HG02943 (cell line): ENCODE results near the gene ZBTB33.

Experiments
- ATAC-seq: cut with Tn5 transposase; IDR thresholded peaks from one replicate; pipeline ENCODE4 v1.9.1; 2021; ENCODE audit warnings: mild to moderate bottlenecking, low read depth, moderate library complexity; ENCODE audit not compliant: unreplicated experiment

The ZBTB33 gene, protein sequence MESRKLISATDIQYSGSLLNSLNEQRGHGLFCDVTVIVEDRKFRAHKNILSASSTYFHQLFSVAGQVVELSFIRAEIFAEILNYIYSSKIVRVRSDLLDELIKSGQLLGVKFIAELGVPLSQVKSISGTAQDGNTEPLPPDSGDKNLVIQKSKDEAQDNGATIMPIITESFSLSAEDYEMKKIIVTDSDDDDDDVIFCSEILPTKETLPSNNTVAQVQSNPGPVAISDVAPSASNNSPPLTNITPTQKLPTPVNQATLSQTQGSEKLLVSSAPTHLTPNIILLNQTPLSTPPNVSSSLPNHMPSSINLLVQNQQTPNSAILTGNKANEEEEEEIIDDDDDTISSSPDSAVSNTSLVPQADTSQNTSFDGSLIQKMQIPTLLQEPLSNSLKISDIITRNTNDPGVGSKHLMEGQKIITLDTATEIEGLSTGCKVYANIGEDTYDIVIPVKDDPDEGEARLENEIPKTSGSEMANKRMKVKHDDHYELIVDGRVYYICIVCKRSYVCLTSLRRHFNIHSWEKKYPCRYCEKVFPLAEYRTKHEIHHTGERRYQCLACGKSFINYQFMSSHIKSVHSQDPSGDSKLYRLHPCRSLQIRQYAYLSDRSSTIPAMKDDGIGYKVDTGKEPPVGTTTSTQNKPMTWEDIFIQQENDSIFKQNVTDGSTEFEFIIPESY

DNA sequence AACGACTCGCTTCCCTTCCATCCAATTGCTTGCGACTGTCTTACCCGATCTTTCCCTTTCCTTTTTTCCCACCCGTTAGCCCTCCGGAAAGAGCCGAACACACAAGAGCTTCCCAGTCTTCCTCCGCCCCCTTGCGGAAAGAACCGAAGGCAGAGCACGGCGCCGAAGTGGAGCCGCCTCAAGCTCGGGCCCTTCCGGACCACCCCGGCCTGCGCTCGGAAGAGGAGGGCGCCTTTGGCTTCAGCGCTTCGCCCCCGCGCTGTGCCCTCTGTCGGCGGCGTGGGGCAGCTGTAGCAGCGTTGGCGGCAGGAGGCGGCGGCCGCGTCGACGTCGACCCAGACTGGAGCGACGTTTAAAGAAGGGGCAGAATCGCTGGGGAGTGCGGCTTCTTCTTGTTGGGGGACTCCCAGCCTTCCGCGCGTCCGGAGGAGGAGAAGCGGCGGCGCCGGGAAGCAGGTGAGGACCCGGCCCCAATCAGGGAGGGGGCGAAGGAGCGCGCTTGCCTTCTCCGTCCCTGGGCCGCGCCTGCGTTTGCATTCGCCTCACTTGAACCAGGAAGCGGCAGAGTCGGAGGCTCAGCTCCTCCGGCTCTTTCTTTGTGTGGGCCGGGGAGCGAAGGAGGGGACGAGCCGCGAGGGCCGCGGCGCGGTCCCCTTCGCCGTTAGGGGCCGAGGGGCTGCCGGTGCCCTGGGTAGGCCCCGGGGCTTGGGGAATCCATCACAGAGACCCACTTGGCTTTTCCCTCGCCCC lies at the start of gene ZBTB33:
ZBTB33 (plus strand) TSS at position 291 of the 750 bp plus-strand sequence. CDS start 2,604 bp downstream, outside the sequence.
- peak; percentile 97 for ATAC-seq

DNA sequence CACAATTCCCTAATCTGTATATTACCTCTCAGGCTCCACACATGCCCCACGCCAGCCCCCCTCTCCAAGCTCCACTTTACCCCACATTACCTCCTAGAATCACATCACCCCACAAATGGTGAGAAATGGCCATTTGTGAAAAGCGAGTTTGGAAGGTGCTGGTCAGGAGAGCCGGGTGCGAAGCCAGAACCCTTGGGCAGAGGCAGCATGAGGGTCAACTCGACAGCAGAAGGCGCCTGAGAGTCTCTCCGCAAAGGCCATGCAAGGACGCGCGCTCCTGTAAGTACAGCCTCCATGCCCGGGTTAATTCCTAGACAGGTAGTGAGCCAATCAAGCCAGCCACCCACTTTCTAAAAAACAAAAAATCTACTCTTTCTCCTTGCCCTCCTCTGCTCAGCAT lies 49.8 kb upstream of the ZBTB33 start:
- no peak for ATAC-seq

DNA sequence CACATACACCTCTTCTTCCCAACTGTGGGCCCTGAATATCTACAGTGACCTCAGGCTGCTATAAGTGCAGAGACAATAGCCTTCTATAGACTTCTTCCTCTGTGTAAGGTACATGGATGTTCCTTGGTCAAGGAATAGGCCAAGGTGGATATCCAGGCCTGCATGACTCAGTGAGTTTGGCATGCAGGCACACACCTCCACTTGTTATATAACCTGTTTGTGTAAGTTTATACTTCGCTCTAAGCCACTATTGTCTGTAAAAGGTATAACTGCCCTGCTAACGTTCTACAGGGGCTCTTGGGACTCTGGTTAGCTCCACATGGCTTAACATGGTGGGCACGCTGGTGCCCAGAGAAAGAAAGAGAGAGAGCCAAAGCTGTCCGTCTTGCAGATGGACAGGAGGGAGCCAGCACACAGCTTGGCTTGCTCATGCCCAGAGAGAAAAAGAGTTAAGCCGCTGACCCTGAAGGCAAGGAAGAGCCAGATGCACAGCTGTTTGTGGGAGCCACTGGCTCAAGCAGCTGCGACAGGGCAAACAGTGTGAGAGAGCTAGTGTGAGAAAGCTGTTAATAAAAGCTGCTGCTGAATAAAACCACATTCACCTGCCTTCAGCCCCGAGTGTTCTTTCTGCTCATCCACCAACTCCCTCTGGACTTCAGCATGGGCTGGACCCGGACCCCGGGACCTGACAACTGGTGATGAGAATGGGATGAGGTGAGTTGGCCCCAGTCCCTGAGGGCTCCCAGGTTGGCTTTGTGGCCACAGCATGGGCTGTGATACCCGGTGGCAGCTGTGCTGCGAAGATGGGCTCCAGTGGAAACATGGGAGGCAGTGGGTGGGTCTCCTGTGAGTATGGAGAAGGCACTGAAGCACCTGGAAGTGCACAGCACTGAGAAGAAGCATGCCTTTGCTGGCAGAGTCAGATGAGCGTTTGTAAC lies 44.5 kb upstream of the ZBTB33 start:
- ATAC-seq, result no peak

- no peak for ATAC-seq
Measured at GRCh38 chrX:120207009-120207605, 43.5 kb upstream of the ZBTB33 start.

DNA sequence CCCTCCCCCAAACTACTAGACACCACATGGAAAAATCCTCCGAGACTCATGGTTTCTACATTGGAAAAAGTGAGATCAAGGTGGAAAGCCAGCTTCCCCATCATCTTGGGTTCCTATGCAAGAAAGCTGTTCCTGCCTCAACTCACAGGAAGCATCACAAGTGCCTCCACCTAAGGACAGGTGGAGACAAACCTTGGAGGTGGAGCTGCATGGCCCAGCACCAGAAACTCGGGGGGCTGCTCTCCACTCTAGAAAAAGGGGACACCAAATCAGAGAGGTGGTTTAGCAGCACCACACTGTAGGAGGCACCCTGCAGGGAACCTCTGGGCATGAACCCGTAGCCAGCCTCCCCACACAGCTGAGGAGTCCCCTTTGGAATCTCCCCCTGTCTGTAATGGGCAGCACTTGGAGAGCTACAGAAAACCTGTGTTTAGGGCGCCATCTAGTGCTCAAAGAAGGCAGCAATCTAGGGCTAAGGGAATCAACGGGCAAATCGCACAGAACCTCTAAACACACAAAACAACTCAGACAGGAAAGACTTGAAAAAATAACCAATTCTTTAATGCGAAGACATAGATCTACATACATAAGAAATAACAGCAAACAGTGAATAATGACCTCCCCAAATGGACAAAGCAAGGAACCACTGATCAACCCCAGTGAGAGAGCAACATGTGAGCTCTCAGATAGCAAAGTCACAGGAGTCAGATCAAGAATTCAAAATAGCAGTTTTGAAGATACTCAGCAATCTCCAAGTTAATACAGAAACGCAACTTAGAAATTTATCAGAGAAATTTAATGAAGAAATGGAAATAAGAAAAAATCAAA lies 37.0 kb upstream of the ZBTB33 start:
- ATAC-seq, result peak; percentile 76

- ATAC-seq, result no peak
Measured at GRCh38 chrX:120223374-120223773, 27.2 kb upstream of the ZBTB33 start.

DNA sequence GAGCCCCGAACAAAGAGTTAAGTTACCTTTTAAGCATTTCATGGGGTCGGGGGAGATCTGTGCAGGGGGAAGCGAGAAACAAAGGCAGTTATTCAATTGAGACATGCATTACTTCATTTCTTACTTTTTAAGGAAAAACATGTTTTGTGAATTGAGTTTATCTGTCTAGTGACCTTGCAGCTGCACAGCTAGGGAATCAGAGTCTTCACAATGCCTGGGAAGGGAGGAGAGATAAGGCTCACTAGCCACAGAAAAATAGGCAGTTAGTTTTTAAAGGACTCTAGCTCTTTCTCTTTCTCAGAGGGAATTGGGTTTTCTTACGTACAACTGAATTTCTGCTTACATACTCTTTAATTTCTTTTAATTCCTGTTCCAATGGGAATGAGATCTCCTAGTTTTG lies 26.2 kb upstream of the ZBTB33 start:
- no peak for ATAC-seq

DNA sequence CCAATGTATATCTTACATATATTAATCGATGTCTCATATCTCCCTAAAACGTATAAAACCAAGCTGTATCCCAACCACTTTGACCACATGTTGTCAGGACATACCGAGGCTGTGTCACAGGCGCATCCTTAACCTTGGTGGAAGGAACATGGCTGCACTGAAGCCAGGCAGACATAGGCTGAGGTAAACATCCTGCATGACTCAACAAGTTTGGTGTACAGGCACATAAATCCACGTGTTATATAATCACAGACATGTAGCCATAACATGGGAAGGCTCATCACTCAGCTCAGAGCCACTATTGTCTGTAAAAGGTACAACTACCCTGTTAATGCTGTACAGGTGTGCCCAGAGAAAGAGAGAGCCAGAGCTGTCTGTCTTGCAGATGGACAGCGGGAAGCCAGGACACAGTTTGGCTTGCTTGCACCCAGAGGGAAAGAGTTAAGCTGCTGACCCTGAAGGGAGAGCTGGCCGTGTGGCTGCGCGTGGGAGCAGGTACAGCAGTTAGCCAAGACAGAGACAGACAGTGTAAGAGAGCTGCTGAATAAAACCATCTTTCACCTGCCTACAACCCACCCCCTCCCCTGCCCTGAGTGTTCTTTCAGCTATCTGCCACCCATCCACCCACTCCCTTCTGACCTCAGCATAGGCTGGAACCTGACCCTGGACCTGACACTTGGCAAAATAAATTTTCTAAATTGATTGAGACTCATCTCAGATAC lies 22.3 kb upstream of the ZBTB33 start:
- ATAC-seq, result no peak

GRCh38 chrX:120235284-120235683 lies 15.3 kb upstream of the ZBTB33 start:
- ATAC-seq, result no peak

DNA sequence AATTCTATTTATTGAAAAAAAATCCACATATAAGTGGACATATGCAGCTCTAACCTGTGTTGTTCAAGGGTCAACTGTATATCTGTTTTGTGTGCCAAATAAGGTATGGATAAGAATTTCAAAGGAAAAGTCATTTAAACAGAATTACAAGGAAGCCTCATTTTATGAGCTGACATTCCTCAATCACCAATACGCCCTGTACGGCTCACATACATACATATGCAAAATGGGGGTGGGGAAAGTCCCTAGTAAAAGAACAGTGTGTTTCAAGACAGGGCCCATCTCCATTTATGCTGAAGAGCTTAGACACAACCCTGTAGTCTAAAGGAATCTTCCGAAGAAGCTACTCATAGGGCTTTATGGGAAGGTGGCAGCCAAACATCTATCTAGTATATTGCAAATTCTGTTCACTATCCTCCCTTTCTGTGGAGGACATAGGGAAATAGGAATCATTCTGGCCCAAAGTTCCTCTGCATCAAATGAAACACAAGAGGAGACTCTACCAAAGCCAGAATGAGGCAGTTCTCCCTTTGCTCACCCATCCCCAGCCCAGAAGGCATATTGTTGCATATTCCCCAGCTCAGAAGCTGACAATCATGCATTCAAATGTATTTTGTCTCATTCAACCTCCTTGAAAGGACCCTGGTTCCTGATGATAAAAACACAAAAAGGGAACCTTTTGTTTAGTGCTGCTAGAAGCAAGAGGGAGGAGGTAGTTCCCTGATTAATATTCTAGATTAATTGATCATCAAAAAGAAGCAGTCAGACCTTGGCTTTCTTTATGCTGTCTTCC lies 13.7 kb upstream of the ZBTB33 start:
- ATAC-seq, result no peak

GRCh38 chrX:120238933-120239332 lies 11.7 kb upstream of the ZBTB33 start:
- no peak for ATAC-seq

DNA sequence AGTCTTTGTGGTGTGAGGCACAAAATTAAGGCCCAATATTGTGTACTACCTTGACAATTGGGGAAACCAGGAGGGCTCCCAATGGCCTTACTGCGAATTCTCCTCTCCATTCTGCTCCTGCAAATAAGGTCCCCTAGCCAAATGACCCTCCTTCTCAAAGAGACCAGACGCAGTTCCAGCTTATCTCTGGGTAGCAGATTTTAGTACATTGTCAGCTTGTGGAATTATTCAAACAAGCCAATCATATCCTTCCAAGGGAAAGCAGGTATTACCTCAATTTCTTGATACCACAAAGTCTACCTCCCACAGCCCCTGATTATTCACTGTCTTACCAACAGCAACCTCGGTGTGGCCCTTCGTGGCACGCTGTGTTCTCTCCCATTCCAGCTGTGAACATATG lies 7.8 kb upstream of the ZBTB33 start:
- ATAC-seq, result no peak

GRCh38 chrX:120244395-120244734 lies 6.2 kb upstream of the ZBTB33 start:
- no peak for ATAC-seq

DNA sequence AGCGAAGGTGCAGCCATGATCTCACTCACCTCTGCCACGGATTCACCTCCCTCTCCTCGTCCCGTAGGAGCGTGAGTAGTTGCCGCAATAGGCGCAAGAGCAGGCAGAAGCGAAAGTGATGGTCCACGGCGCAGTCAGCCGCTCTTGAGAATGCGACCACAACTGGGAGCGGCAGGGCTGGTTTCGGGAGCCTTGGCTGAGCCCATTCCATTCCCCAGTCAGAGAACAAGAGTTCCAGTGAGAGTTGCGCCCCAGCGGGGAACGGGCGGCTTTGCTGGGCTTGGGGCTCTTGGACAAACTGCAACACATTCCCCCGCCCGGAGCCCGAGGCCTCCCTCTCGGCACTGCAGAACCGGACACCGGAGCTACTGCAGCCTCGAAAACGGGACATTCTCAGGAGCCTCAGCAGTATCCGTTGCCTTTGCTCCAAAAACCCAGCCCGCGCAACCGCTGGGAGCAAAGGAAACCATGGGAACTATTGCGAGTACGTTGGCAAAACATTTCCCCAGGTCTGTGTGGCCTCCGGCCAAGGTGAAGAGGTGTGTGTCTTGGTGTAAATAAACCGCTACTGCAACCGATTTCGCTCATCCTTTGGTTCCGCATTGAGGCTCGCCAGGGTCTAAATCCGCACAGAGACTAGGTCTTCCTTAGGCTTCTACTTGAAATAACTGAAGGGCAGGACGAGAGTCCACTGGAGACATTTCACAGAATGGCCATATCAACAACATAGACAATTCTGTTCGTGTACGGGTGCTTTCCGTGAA lies 5.7 kb upstream of the ZBTB33 start:
- ATAC-seq, result peak; percentile 65

DNA sequence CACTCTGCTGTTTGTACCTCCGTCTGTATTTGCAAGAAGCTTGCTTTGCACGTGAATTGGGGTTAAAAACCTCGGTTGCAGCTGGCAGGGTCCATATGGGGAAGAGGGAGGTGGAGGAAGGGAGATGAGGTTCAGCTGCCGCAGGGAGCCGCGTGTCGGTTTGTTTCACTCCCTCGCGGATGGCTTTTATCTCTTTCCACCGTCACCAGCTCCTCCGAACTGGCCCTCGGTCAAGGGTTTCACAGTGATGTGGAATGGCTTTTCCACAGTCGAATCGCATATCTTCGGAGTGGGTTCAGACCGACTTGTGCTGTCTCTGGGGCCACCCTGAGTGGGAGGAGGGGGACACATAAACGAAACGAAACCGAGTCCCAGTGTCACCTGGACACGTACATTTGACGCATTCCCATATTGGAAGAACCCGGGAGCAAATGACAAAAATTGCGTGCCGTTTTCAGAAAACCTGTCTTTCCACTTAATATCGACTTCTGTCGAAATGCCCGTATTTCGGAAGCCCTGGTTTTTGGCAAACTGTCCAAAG lies 929 bp downstream of the ZBTB33 start:
- ATAC-seq, result peak; percentile 12

DNA sequence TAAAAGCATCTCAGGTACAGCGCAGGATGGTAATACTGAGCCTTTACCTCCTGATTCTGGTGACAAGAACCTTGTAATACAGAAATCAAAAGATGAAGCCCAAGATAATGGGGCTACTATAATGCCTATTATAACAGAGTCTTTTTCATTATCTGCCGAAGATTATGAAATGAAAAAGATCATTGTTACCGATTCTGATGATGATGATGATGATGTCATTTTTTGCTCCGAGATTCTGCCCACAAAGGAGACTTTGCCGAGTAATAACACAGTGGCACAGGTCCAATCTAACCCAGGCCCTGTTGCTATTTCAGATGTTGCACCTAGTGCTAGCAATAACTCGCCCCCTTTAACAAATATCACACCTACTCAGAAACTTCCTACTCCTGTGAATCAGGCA lies 3.2 kb downstream of the ZBTB33 start:
- no peak for ATAC-seq

DNA sequence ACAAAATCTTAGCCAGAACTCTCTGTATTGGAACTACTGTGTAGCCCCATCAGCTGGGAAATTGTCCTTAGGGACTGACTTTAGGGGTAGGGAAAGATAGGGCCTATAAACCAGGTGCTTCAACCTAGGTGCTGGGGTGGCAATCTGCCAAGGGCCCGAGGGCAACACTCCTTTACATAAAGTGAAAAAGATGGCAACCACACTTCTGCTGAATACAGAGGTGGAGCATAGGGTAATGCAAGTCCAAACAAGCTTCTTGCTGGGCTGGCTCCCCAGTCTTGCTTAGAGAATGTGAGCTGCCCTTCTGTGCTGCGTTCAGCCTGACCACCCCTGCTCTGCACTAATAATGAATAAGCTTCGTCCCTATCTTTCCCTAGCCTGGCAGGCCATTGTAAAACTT lies 9.8 kb downstream of the ZBTB33 start:
- no peak for ATAC-seq
